Neural cell (in vitro differentiated cells): ENCODE results near the gene C12orf60. TPM values are rescaled to one million over a fixed set of nuclear protein-coding genes. Genes with fewer than 3 reads are reported as not detected.

Source experiments
- H2AFZ ChIP-seq: fragments of 200-600, 300-800 bp; sonication (generic), shearing (Covaris generic); 2 replicates; pipeline ENCODE4 v1.6.0; 2014; ENCODE audit warnings: low read depth, mild to moderate bottlenecking, antibody characterized with exemption, low read length, moderate library complexity
- H3F3A ChIP-seq: fragments of 200-600 bp; shearing (Covaris generic); 2 replicates; pipeline ENCODE4 v1.6.1; 2016; ENCODE audit warnings: mild to moderate bottlenecking, moderate library complexity, mixed read lengths, antibody characterized with exemption, low read length; ENCODE audit not compliant: insufficient read depth, poor library complexity, severe bottlenecking
- H3K27ac ChIP-seq: fragments of 200-600, 300-800 bp; sonication (generic), shearing (Covaris generic); 2 replicates; pipeline ENCODE4 v1.5.1; 2014; ENCODE audit warnings: mild to moderate bottlenecking, low read length, moderate library complexity
- H3K27me3 ChIP-seq: fragments of 300-800, 200-600 bp; sonication (generic), shearing (Covaris generic); 2 replicates; pipeline ENCODE4 v1.6.0; 2014; ENCODE audit warnings: mild to moderate bottlenecking, low read depth, low read length, moderate library complexity; ENCODE audit not compliant: insufficient read depth
- H3K36me3 ChIP-seq: fragments of 300-800, 200-600 bp; sonication (generic), shearing (Covaris generic); 2 replicates; pipeline ENCODE4 v1.5.1; 2014; ENCODE audit warnings: mild to moderate bottlenecking, antibody characterized with exemption, low read length, moderate library complexity; ENCODE audit not compliant: insufficient read depth
- H3K4me2 ChIP-seq: fragments of 300-800, 200-600 bp; sonication (generic), shearing (Covaris generic); 2 replicates; pipeline ENCODE4 v1.6.0; 2014; ENCODE audit warnings: mild to moderate bottlenecking, low read length
- H3K4me3 ChIP-seq: fragments of 300-800, 200-600 bp; sonication (generic), shearing (Covaris generic); 2 replicates; pipeline ENCODE4 v1.5.1; 2014; ENCODE audit warnings: mild to moderate bottlenecking, low read length, moderate library complexity
- H3K79me2 ChIP-seq: fragments of 200-600 bp; shearing (Covaris generic); replicated peaks from 2 replicates; pipeline ENCODE4 v1.6.0; 2014; ENCODE audit warnings: mild to moderate bottlenecking, low read length, moderate library complexity; ENCODE audit not compliant: insufficient read depth
- H3K9ac ChIP-seq: fragments of 300-800, 200-600 bp; sonication (generic), shearing (Covaris generic); 2 replicates; pipeline ENCODE4 v1.6.1; 2016; ENCODE audit warnings: mild to moderate bottlenecking, low read length, mixed read lengths
- H3K9me2 ChIP-seq: fragments of 200-600 bp; shearing (Covaris generic); 2 replicates; pipeline ENCODE4 v1.6.1; 2016; ENCODE audit warnings: mild to moderate bottlenecking, low read length, mixed read lengths; ENCODE audit not compliant: insufficient read depth
- H3K9me3 ChIP-seq: fragments of 200-600, 300-800 bp; sonication (generic), shearing (Covaris generic); 2 replicates; pipeline ENCODE4 v1.6.1; 2016; ENCODE audit warnings: mild to moderate bottlenecking, mixed run types, low read length, moderate library complexity, mixed read lengths
- H4K20me1 ChIP-seq: fragments of 200-600 bp; shearing (Covaris generic); 2 replicates; pipeline ENCODE4 v1.6.1; 2016; ENCODE audit warnings: mild to moderate bottlenecking, mixed run types; ENCODE audit not compliant: insufficient read depth
- CTCF ChIP-seq: fragments of 450-650 bp; IDR thresholded peaks from 2 replicates; pipeline ENCODE4 v1.5.1; 2014; ENCODE audit warnings: antibody characterized with exemption, mild to moderate bottlenecking, moderate library complexity; ENCODE audit not compliant: poor library complexity, severe bottlenecking
- EP300 ChIP-seq: fragments of 450-650 bp; conservative IDR thresholded peaks from 2 replicates; pipeline ENCODE4 v1.6.1; 2014; ENCODE audit warnings: antibody characterized with exemption, mild to moderate bottlenecking, moderate library complexity; ENCODE audit not compliant: poor library complexity, severe bottlenecking
- EZH2 ChIP-seq: fragments of 200-600, 300-800 bp; shearing (Covaris generic), sonication (generic); IDR thresholded peaks from 2 replicates; pipeline ENCODE4 v1.6.1; 2014; ENCODE audit warnings: antibody characterized with exemption, low read length, borderline replicate concordance, mild to moderate bottlenecking; ENCODE audit not compliant: insufficient read depth, poor library complexity, severe bottlenecking
- MXI1 ChIP-seq: fragments of 450-650 bp; conservative IDR thresholded peaks from 2 replicates; pipeline ENCODE4 v1.6.1; 2014; ENCODE audit warnings: antibody characterized with exemption, mild to moderate bottlenecking; ENCODE audit not compliant: poor library complexity, severe bottlenecking
- POLR2AphosphoS5 ChIP-seq: IDR thresholded peaks from 2 replicates; pipeline ENCODE4 v1.6.1; 2012
- RAD21 ChIP-seq: fragments of 450-650 bp; conservative IDR thresholded peaks from 2 replicates; pipeline ENCODE4 v1.6.1; 2014; ENCODE audit warnings: antibody characterized with exemption, mild to moderate bottlenecking, moderate library complexity
- REST ChIP-seq: IDR thresholded peaks from 2 replicates; pipeline ENCODE4 v1.6.1; 2012; ENCODE audit warnings: borderline replicate concordance
- SMC3 ChIP-seq: fragments of 450-650 bp; conservative IDR thresholded peaks from 2 replicates; pipeline ENCODE4 v1.6.1; 2014; ENCODE audit warnings: antibody characterized with exemption, mild to moderate bottlenecking, moderate library complexity; ENCODE audit not compliant: poor library complexity
- TAF1 ChIP-seq: IDR thresholded peaks from 2 replicates; pipeline ENCODE4 v1.6.1; 2012; ENCODE audit warnings: low read depth
- polyA plus RNA-seq: library from polyadenylated mRNA; depleted of rRNA; stranded (reverse); fragments of >200 nt; gene quantifications from 2 replicates; pipeline ENCODE4 v1.2.3, GENCODE V29; 2014

Gene C12orf60
- polyA plus RNA-seq, 1 donor from 2014 or later = 4.8 TPM

- H4K20me1 ChIP-seq = no peaks in the 10 kb centered on the region
- no peaks in the 10 kb centered on the region for H3K36me3 ChIP-seq
- no peak overlapping the region for H3K4me2 ChIP-seq
- H3K27me3 ChIP-seq = no peaks in the 10 kb centered on the region
- H3K4me3 ChIP-seq = no peak overlapping the region
- H2AFZ ChIP-seq = no peak overlapping the region
- H3K9me3 ChIP-seq = no peaks in the 10 kb centered on the region
- H3K9ac ChIP-seq = no peak overlapping the region
- H3F3A ChIP-seq = no peaks in the 10 kb centered on the region
- TF ChIP-seq SMC3 (no peak), RAD21 (no peak), EP300 (no peak), EZH2 (no peak), REST (no peak), POLR2AphosphoS5 (no peak), MXI1 (no peak), CTCF (no peak), TAF1 (no peak)
- H3K9me2 ChIP-seq = no peaks in the 10 kb centered on the region
- no peak overlapping the region for H3K27ac ChIP-seq
- H3K79me2 ChIP-seq = no peaks in the 10 kb centered on the region
These were observed 42.6 kb downstream of the C12orf60 start for GRCh38 chr12:14846042-14846587.

GRCh38 chr12:14846876-14847580 lies 43.6 kb downstream of the C12orf60 start:
- H4K20me1 ChIP-seq = no peaks in the 10 kb centered on the region
- no peak overlapping the region for H3K27ac ChIP-seq
- no peaks in the 10 kb centered on the region for H3F3A ChIP-seq
- H2AFZ ChIP-seq = no peak overlapping the region
- H3K9ac ChIP-seq = no peak overlapping the region
- no peaks in the 10 kb centered on the region for H3K9me3 ChIP-seq
- no peaks in the 10 kb centered on the region for H3K36me3 ChIP-seq
- no peaks in the 10 kb centered on the region for H3K27me3 ChIP-seq
- no peak overlapping the region for H3K4me3 ChIP-seq
- H3K79me2 ChIP-seq = no peaks in the 10 kb centered on the region
- no peak overlapping the region for H3K4me2 ChIP-seq
- TF ChIP-seq RAD21 (no peak), EZH2 (no peak), POLR2AphosphoS5 (no peak), CTCF (no peak), TAF1 (no peak), MXI1 (no peak), SMC3 (no peak), EP300 (no peak), REST (no peak)
- H3K9me2 ChIP-seq = no peaks in the 10 kb centered on the region
